Muscle of leg (tissue), 16 donors: ENCODE data around the gene CDH13. TPM values are rescaled to one million over a fixed set of nuclear protein-coding genes. Genes with fewer than 3 reads are reported as not detected.
A peak's percentile ranks its signal among the peaks of the same experiment; 100 is the strongest.

Experiments
- DNase-seq: peaks from one replicate; pipeline ENCODE4 v3.0.0; 2013
- H3K27ac ChIP-seq: one replicate; pipeline ENCODE4 v1.5.1; 2013; ENCODE audit warnings: mild to moderate bottlenecking, low read length, control low read depth
- H3K27me3 ChIP-seq: one replicate; pipeline ENCODE4 v1.6.1; 2013; ENCODE audit warnings: low read length; ENCODE audit not compliant: control insufficient read depth, insufficient read depth
- H3K36me3 ChIP-seq: one replicate; pipeline ENCODE4 v1.6.1; 2013; ENCODE audit warnings: low read length; ENCODE audit not compliant: control insufficient read depth, insufficient read depth
- H3K4me1 ChIP-seq: one replicate; pipeline ENCODE4 v1.6.1; 2013; ENCODE audit warnings: low read length; ENCODE audit not compliant: control insufficient read depth, insufficient read depth
- H3K4me3 ChIP-seq: one replicate; pipeline ENCODE4 v1.5.1; 2013; ENCODE audit warnings: low read length, control low read depth
- H3K9me3 ChIP-seq: replicated peaks from 2 replicates; pipeline ENCODE4 v1.6.1; 2013; ENCODE audit warnings: low read depth, low read length; ENCODE audit not compliant: control insufficient read depth
- WGBS: methylation state at CpG from one replicate; pipeline ENCODE4 v1.1.5; 2013; ENCODE audit warnings: missing lambda C conversion rate; ENCODE audit not compliant: insufficient coverage; 5-methylcytosine and 5-hydroxymethylcytosine counted together
- long read RNA-seq, 11 donors: transcript quantifications; one replicate each; lab custom pipeline, GENCODE V29; 2026
- polyA plus RNA-seq, 8 donors: library from polyadenylated mRNA; unstranded; fragments of 120-200 nt; gene quantifications; one replicate each; pipeline versions ENCODE4 v1.2.1 to v1.2.3, GENCODE V29; 2013; ENCODE audit warnings: inconsistent platforms in 1 of 8, low replicate concordance in 1 of 8; ENCODE audit not compliant: insufficient read length in 8 of 8, insufficient read depth in 1 of 8
- total RNA-seq: library from RNA; stranded (reverse); fragments of 120-200 nt; gene quantifications from one replicate; pipeline ENCODE4 v1.2.4, GENCODE V29; 2013

The CDH13 gene
- 47.9 TPM for total RNA-seq
- 10 to 100 TPM; 30.5 to 55.7 (median 45.4) TPM for polyA plus RNA-seq
- long read RNA-seq, donor 1 = 0 reads
- long read RNA-seq, donor 2 = 0 reads
- long read RNA-seq, donor 3, partial matches to known transcripts = 18 of 18 reads
- long read RNA-seq, donor 3, other reads (novel, unspliced or antisense) = 0 of 18 reads
- long read RNA-seq, donor 4 = 0 reads
- long read RNA-seq, donor 5, partial matches to known transcripts = 20 of 20 reads
- long read RNA-seq, donor 5, other reads (novel, unspliced or antisense) = 0 of 20 reads
- long read RNA-seq, donor 6, partial matches to known transcripts = 13 of 13 reads
- long read RNA-seq, donor 6, other reads (novel, unspliced or antisense) = 0 of 13 reads
- long read RNA-seq, donor 7 = 0 reads
- long read RNA-seq, donor 8, partial matches to known transcripts = 13 of 13 reads
- long read RNA-seq, donor 8, other reads (novel, unspliced or antisense) = 0 of 13 reads
- long read RNA-seq, donor 9, partial matches to known transcripts = 9 of 9 reads
- long read RNA-seq, donor 9, other reads (novel, unspliced or antisense) = 0 of 9 reads
- long read RNA-seq, donor 10, partial matches to known transcripts = 8 of 8 reads
- long read RNA-seq, donor 10, other reads (novel, unspliced or antisense) = 0 of 8 reads
- long read RNA-seq, donor 11, partial matches to known transcripts = 11 of 11 reads
- long read RNA-seq, donor 11, other reads (novel, unspliced or antisense) = 0 of 11 reads

- peaks cover 28% of the 10 kb centered on the region for H3K27me3 ChIP-seq
- H3K36me3 ChIP-seq = no peaks in the 10 kb centered on the region
- WGBS = under 1% methylated on average over 23 of the region's 39 CpGs
- DNase-seq = peak; percentile 69
- peak within 1 kb of the TSS; percentile 88 for H3K27ac ChIP-seq
- H3K4me1 ChIP-seq = peaks cover 31% of the 10 kb centered on the region
- no peaks in the 10 kb centered on the region for H3K9me3 ChIP-seq
- peak within 1 kb of the TSS; percentile 62 for H3K4me3 ChIP-seq
These were observed at the start of gene CDH13 for GRCh38 chr16:82626791-82627261. Gene CDH13, plus strand, starts transcription at chr16:82626969.

GRCh38 chr16:82580298-82580890 lies 46.4 kb upstream of the CDH13 start:
- H3K4me3 ChIP-seq = no peak overlapping the region
- no peaks in the 10 kb centered on the region for H3K4me1 ChIP-seq
- 25% methylated on average over 1 of the region's 7 CpGs for WGBS
- H3K27ac ChIP-seq = no peak overlapping the region
- no peaks in the 10 kb centered on the region for H3K9me3 ChIP-seq
- H3K27me3 ChIP-seq = no peaks in the 10 kb centered on the region
- no peaks in the 10 kb centered on the region for H3K36me3 ChIP-seq
- peak; percentile 38 for DNase-seq

GRCh38 chr16:82582975-82583374 lies 43.8 kb upstream of the CDH13 start:
- 88% methylated on average over 5 of the region's 6 CpGs for WGBS
- H3K4me3 ChIP-seq = no peak overlapping the region
- no peak overlapping the region for H3K27ac ChIP-seq
- H3K27me3 ChIP-seq = no peaks in the 10 kb centered on the region
- DNase-seq = no peak
- no peaks in the 10 kb centered on the region for H3K4me1 ChIP-seq
- H3K9me3 ChIP-seq = no peaks in the 10 kb centered on the region
- no peaks in the 10 kb centered on the region for H3K36me3 ChIP-seq

GRCh38 chr16:82583422-82583821 lies 43.3 kb upstream of the CDH13 start:
- Histone ChIP-seq H3K27me3 (no peaks in the 10 kb centered on the region), H3K27ac (no peak overlapping the region), H3K4me3 (no peak overlapping the region), H3K4me1 (no peaks in the 10 kb centered on the region), H3K9me3 (no peaks in the 10 kb centered on the region), H3K36me3 (no peaks in the 10 kb centered on the region)
- no CpG with 5 or more reads among the region's 3 CpGs for WGBS
- DNase-seq = no peak

- Histone ChIP-seq H3K9me3 (no peaks in the 10 kb centered on the region), H3K27ac (peak overlapping the region; percentile 52), H3K4me3 (no peak overlapping the region), H3K4me1 (no peaks in the 10 kb centered on the region), H3K36me3 (no peaks in the 10 kb centered on the region), H3K27me3 (no peaks in the 10 kb centered on the region)
- DNase-seq = peak; percentile 24
- 91% methylated on average over 6 of the region's 12 CpGs for WGBS
These were observed 42.1 kb upstream of the CDH13 start for GRCh38 chr16:82584553-82585152.

GRCh38 chr16:82585675-82586074 lies 41.1 kb upstream of the CDH13 start:
- Histone ChIP-seq H3K27ac (no peak overlapping the region), H3K9me3 (no peaks in the 10 kb centered on the region)
- WGBS = 80% methylated on average over 1 of the region's 6 CpGs

GRCh38 chr16:82586130-82586529 lies 40.6 kb upstream of the CDH13 start:
- no peaks in the 10 kb centered on the region for H3K36me3 ChIP-seq
- no peaks in the 10 kb centered on the region for H3K9me3 ChIP-seq
- H3K4me3 ChIP-seq = no peak overlapping the region
- DNase-seq = no peak
- H3K27me3 ChIP-seq = no peaks in the 10 kb centered on the region
- no peaks in the 10 kb centered on the region for H3K4me1 ChIP-seq
- no peak overlapping the region for H3K27ac ChIP-seq

More at GRCh38 chr16:82585675-82586074, 41.1 kb upstream of the CDH13 start:
- H3K4me1 ChIP-seq = no peaks in the 10 kb centered on the region
- H3K4me3 ChIP-seq = no peak overlapping the region
- no peaks in the 10 kb centered on the region for H3K36me3 ChIP-seq
- DNase-seq = no peak
- no peaks in the 10 kb centered on the region for H3K27me3 ChIP-seq

GRCh38 chr16:82587289-82587688 lies 39.5 kb upstream of the CDH13 start:
- Histone ChIP-seq H3K27ac (no peak overlapping the region), H3K36me3 (no peaks in the 10 kb centered on the region), H3K27me3 (no peaks in the 10 kb centered on the region), H3K9me3 (no peaks in the 10 kb centered on the region), H3K4me3 (no peak overlapping the region), H3K4me1 (no peaks in the 10 kb centered on the region)
- DNase-seq = no peak
- 92% methylated on average over 2 of the region's 7 CpGs for WGBS

- DNase-seq = no peak
- Histone ChIP-seq H3K27ac (no peak overlapping the region), H3K4me1 (no peaks in the 10 kb centered on the region), H3K36me3 (no peaks in the 10 kb centered on the region), H3K27me3 (no peaks in the 10 kb centered on the region), H3K4me3 (no peak overlapping the region), H3K9me3 (no peaks in the 10 kb centered on the region)
- WGBS = 67% methylated on average over 1 of the region's 9 CpGs
These were observed 37.4 kb upstream of the CDH13 start for GRCh38 chr16:82589407-82589806.

- Histone ChIP-seq H3K27me3 (no peaks in the 10 kb centered on the region), H3K4me1 (no peaks in the 10 kb centered on the region), H3K9me3 (no peaks in the 10 kb centered on the region), H3K36me3 (no peaks in the 10 kb centered on the region), H3K27ac (no peak overlapping the region), H3K4me3 (no peak overlapping the region)
- DNase-seq = no peak
- no CpG with 5 or more reads among the region's 4 CpGs for WGBS
These were observed 32.7 kb upstream of the CDH13 start for GRCh38 chr16:82594114-82594513.
